ENCODE results near the gene PDZRN4.
"Not testable (repeated sequence)": the region's sequence is repeated elsewhere in the genome, so short reads cannot be mapped to it uniquely, and the experiment has no call there.

Gene PDZRN4

DNA sequence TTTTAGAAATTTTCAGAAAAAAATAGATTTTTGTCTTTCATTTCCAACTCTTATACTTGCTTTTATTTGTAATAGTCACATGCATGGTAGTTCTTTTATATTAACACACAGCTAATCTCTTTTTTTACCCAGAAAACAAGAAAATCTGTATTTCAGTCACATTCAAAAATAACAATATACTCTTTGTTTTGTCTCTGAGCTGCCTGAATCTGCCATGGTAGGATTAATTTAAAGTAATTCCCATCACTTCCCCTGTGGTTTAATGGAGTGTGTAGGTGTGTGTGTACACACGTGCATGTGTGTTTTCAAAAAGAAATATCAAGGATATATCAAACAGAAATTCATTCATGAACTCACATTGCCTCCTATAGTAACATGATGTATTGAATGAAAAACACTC lies 42.6 kb downstream of the PDZRN4 start:
- Histone ChIP-seq H3K4me1 (ENCODE audit: insufficient read depth, low read length) (no peaks in the 10 kb centered on the region), H3K36me3 (ENCODE audit: insufficient read depth, low read length) (no peaks in the 10 kb centered on the region), H3K9ac (ENCODE audit: low read depth, low read length) (no peak overlapping the region), H3K9me3 (ENCODE audit: control insufficient read depth, insufficient read depth, low read length) (no peaks in the 10 kb centered on the region)

DNA sequence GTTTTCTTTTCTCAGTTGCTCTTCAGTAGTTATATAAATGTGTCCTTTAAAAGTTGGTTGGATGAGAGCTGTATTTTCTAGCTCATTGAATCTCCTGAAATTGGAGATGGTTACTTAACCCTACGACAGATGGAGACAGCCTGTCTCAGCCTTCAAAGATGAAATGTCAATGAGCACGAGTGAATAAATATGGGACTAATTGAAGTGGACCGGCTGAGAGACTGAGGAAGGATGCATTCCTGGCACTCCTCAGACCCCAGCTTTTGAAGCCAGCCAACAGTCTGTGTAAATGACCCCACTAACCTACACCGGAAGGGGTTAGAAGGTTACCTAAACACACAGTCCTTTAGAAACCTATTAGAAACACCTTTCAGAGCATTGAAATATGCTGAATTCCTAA lies 46.6 kb downstream of the PDZRN4 start:
- Histone ChIP-seq H3K9ac (ENCODE audit: low read depth, low read length) (no peak overlapping the region), H3K9me3 (ENCODE audit: control insufficient read depth, insufficient read depth, low read length) (no peaks in the 10 kb centered on the region), H3K36me3 (ENCODE audit: insufficient read depth, low read length) (no peaks in the 10 kb centered on the region), H3K4me1 (ENCODE audit: insufficient read depth, low read length) (no peaks in the 10 kb centered on the region)

DNA sequence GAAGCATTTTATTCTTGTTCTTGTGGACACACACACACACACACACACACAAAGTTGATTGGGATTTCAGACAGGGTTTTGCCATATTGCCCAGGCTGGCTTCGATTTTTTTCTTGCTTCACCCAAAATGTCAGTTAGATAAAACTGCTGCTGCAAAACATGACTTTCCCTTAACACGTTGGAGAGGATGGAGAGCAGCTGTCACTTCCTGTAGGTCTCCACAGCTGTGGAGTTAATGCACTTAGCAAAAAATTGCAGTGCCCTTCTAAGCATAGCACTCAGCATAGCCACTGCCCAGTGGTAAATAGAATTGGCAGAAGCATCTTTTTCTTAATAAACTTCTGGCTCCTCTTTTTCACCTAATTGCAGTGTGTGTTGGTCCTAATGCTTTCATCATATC lies 54.5 kb downstream of the PDZRN4 start:
- Histone ChIP-seq H3K4me1 (ENCODE audit: insufficient read depth, low read length) (no peaks in the 10 kb centered on the region), H3K36me3 (ENCODE audit: insufficient read depth, low read length) (no peaks in the 10 kb centered on the region), H3K9me3 (ENCODE audit: control insufficient read depth, insufficient read depth, low read length) (no peaks in the 10 kb centered on the region), H3K9ac (ENCODE audit: low read depth, low read length) (no peak overlapping the region)

DNA sequence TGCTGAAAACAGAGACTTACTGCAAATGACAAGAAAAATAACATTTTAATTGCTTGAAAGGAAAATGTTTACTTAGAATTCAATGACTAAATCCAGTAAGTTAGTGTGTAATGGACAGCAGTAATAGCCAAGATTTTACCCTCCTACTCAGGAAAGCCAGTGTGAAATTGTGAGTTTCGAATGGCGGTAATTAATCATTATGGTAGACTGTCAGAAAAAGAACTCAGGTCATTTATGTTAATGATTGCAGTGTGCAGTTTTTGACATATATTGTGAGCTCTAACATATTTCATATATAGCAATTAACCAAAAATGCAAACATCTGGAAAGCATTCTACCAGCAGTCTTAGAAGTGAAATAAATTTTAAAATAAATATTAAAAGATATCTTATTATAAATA lies 60.3 kb downstream of the PDZRN4 start:
- Histone ChIP-seq H3K36me3 (ENCODE audit: insufficient read depth, low read length) (no peaks in the 10 kb centered on the region), H3K9ac (ENCODE audit: low read depth, low read length) (no peak overlapping the region), H3K9me3 (ENCODE audit: control insufficient read depth, insufficient read depth, low read length) (no peaks in the 10 kb centered on the region), H3K4me1 (ENCODE audit: insufficient read depth, low read length) (no peaks in the 10 kb centered on the region)

DNA sequence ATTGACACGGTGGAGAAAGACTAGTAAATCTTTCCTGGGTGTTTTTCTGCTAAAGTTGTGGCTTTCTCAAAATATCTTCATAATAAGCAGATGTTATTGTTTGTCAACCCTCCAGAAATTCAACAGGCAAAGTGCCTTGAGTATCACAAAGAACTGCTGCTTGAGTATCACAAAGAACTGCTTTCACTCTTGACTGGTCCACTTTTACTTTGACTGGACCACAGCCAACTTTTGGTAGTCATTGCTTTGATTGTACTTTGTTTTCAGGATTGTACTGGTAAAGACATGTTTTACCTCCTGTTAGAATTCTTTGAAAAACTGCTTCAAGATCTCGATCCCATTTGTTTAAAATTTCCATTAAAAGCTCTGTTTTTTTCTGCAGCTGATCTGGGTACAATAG lies 62.6 kb downstream of the PDZRN4 start:
- no peaks in the 10 kb centered on the region for H3K36me3 ChIP-seq (ENCODE audit: insufficient read depth, low read length)
- no peaks in the 10 kb centered on the region for H3K4me1 ChIP-seq (ENCODE audit: insufficient read depth, low read length)
- no peaks in the 10 kb centered on the region for H3K9me3 ChIP-seq (ENCODE audit: control insufficient read depth, insufficient read depth, low read length)
- H3K9ac ChIP-seq (ENCODE audit: low read depth, low read length), result no peak overlapping the region

DNA sequence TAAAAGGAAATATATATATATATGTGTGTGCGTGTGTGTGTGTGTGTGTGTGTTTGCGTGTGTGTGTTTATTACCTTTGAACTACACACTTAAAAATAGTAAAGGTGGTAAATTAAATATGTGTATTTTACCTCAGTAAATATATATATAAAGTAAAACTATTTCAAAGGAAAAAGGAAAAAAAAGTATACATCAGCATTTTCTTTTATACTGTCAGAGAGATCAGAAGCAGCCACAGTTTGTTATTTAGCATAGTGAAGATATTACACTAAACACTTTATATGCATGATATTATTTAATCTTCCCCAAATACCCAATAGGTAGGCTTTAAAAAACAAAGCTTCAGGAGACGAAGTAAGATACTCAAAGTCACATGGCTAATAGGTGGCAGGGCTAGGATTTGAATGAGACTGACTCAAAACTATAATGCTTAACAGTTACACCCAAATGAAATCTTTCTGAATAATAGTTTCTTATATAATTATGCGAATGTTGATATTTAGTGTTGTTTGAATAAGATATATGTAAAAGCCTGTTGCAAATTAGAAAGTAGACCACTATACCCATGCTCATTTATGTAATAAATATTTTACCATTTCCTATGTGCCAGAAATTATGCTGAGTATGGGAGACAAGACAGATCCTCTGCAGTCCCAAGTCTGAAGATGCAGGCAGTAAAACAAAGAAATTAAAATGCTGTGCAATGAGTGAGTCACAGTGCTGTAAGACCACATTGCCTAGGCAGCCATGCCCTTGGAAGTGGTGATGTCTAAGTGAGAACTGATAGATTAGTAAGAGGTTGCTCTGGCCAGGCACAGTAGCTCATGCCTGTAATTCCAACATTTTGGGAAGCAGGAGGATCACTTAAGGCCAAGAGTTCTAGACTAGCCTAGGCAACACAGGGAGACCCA lies 66.1 kb downstream of the PDZRN4 start:
- H3K9me3 ChIP-seq (ENCODE audit: control insufficient read depth, insufficient read depth, low read length), result no peaks in the 10 kb centered on the region
- H3K4me1 ChIP-seq (ENCODE audit: insufficient read depth, low read length), result no peaks in the 10 kb centered on the region
- no peak overlapping the region for H3K9ac ChIP-seq (ENCODE audit: low read depth, low read length)
- H3K36me3 ChIP-seq (ENCODE audit: insufficient read depth, low read length), result no peaks in the 10 kb centered on the region

DNA sequence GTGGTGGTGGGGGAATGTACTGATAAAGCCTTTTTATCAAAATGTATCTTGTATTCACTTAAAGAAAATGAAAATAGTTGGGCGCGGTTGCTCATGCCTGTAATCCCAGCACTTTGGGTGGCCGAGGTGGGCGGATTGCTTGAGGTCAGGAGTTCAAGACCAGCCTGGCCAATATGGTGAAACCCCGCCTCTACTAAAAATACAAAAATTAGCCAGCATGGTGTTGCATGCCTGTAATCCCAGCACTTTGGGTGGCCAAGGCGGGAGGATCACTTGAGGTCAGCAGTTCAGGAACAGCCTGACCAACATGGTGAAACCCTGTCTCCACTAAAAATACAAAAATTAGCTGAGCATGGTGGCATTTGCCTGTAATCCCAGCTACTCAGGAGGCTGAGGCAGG lies 75.1 kb downstream of the PDZRN4 start:
- H3K4me1 ChIP-seq (ENCODE audit: insufficient read depth, low read length); H3K9me3 ChIP-seq (ENCODE audit: control insufficient read depth, insufficient read depth, low read length): not testable (repeated sequence)

DNA sequence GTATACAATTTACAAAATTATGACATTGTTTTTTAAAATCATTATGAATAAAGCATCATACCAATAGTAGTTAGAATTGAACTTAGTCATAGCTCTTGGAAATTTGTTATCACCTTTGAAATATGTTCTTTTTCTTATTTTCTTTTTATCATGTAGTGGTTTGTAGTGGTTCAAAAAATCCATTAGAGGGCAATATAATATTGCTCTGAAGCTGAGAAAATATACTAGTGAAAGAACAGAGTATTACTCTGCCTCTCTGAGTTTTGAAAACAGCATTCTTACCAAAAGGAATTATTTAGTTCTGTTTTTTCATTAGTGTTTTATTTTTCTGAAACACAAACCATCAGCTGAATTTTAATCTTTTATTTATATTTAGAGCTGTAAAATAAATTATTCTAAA lies 76.2 kb downstream of the PDZRN4 start:
- Histone ChIP-seq H3K36me3 (ENCODE audit: insufficient read depth, low read length) (no peaks in the 10 kb centered on the region), H3K4me1 (ENCODE audit: insufficient read depth, low read length) (no peaks in the 10 kb centered on the region), H3K9ac (ENCODE audit: low read depth, low read length) (no peak overlapping the region), H3K9me3 (ENCODE audit: control insufficient read depth, insufficient read depth, low read length) (no peaks in the 10 kb centered on the region)

More for the DNA sequence above, 75.1 kb downstream of the PDZRN4 start:
- H3K36me3 ChIP-seq (ENCODE audit: insufficient read depth, low read length); H3K9ac ChIP-seq (ENCODE audit: low read depth, low read length): not testable (repeated sequence)

DNA sequence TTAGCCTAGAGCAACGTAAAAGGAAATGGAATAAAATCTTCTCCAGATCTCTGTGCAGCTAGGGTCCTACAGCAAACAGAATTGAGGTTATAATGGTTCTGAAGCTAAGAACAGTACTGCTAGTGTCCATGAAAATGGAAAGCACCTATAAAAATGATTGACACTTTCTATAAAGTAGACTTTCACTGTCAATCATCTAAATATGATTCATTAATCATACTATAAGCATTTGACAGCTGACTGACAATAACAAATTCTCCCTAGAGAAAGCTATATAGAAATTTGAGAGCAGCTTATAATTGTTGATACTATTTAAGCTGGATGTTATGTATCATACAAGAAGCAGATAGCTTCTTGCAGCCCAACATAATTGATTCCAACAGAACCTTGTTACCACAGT lies 80.9 kb downstream of the PDZRN4 start:
- Histone ChIP-seq H3K9me3 (ENCODE audit: control insufficient read depth, insufficient read depth, low read length) (no peaks in the 10 kb centered on the region), H3K4me1 (ENCODE audit: insufficient read depth, low read length) (no peaks in the 10 kb centered on the region), H3K36me3 (ENCODE audit: insufficient read depth, low read length) (no peaks in the 10 kb centered on the region), H3K9ac (ENCODE audit: low read depth, low read length) (no peak overlapping the region)

DNA sequence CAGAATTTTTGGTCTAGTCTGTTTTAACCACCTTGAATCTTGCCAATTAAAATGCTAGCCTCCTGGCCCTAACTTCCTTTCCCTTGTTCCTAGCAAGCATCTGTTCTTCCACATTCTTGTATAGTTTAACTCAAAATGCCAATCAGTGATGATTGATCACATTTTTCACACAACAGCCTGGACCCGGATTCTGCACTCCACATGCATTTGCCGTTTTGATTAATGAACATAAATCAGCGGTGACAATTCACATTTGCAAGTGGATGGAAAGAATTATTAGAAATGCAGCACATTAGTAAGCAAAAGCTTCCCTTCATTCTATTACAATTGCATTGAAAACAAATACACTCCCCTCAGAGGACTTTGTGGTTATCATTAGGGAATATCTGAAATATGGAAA lies 83.4 kb downstream of the PDZRN4 start:
- no peak overlapping the region for H3K9ac ChIP-seq (ENCODE audit: low read depth, low read length)
- H3K4me1 ChIP-seq (ENCODE audit: insufficient read depth, low read length), result no peaks in the 10 kb centered on the region

DNA sequence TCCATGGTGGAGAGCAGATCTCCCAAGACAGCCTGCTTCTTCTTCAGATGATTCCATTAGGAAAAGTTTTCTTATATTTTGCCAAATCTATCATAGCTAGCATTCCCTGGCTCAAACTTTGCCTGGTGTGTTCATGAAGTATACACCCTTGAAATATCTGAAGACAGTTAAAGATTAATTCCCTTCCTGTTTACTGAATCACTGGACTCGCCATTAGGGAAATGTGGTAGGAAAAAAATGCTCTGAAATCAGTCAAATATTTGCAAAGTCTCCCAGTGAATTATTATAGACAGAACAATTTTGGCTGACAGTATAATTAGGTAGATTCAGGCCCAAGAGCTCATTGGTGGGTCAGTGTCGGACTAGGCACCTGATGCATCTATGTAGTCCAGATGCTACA lies 86.5 kb downstream of the PDZRN4 start:
- Histone ChIP-seq H3K4me1 (ENCODE audit: insufficient read depth, low read length) (no peaks in the 10 kb centered on the region), H3K9ac (ENCODE audit: low read depth, low read length) (no peak overlapping the region), H3K36me3 (ENCODE audit: insufficient read depth, low read length) (no peaks in the 10 kb centered on the region), H3K9me3 (ENCODE audit: control insufficient read depth, insufficient read depth, low read length) (no peaks in the 10 kb centered on the region)

More for the DNA sequence above, 83.4 kb downstream of the PDZRN4 start:
- Histone ChIP-seq H3K9me3 (ENCODE audit: control insufficient read depth, insufficient read depth, low read length) (no peaks in the 10 kb centered on the region), H3K36me3 (ENCODE audit: insufficient read depth, low read length) (no peaks in the 10 kb centered on the region)

DNA sequence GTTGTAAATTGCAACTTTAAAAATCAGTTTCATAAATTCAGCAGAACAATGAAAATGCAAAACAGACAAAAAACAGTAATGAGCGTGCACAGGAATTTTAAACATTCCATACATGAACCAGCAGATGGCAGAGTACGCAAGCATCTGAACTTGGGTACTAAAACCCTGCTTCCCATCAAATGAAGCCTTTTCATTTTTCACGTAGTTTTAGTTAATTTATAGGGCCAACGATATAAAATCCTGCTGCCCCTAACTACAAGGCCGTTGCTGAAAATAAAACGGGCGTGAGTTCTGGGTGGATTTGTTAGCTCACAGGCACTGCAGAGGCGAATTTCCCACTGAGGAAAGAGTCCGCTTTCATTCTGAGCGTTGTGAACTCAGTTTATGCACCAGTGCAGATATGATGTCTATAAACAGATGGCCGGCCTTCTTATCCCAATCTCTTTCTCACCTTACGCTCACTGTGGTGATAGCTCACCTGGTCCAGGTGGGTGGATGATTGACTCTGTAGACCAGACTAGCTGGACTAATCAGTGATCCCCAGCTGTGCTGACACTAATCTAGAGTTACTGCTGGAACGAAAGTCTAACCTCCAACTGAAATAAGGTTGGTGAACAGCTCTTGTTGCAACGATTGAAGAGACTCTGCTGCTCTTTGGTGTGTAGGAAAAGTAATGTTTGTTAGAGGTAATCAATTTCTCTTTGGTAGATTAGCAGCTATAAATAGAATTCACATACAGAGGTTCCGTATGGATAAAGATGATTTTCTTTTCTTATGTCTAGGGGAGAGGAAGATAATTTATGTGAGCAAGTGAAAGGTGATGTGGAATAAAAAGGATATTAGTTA lies 89.2 kb downstream of the PDZRN4 start:
- H3K9me3 ChIP-seq (ENCODE audit: control insufficient read depth, insufficient read depth, low read length), result no peaks in the 10 kb centered on the region
- H3K9ac ChIP-seq (ENCODE audit: low read depth, low read length), result no peak overlapping the region
- H3K4me1 ChIP-seq (ENCODE audit: insufficient read depth, low read length), result no peaks in the 10 kb centered on the region
- H3K36me3 ChIP-seq (ENCODE audit: insufficient read depth, low read length), result no peaks in the 10 kb centered on the region

DNA sequence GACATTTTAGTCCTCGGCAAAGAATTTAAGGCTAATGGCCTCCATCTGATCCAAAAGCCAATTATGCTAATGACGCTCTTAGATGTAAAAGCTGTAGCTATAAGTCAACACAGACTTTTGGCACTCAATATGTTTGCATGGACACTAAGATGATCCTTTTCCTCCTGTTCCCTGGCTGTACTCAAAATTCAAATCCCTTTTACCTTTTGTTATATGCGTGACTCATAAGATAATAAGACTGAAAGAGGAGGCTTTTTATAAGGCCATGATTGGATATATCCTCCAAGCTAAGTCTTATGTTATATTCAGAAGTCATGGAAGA lies 89.8 kb downstream of the PDZRN4 start:
- H3K36me3 ChIP-seq (ENCODE audit: insufficient read depth, low read length), result no peaks in the 10 kb centered on the region
- H3K4me1 ChIP-seq (ENCODE audit: insufficient read depth, low read length), result no peaks in the 10 kb centered on the region
- no peaks in the 10 kb centered on the region for H3K9me3 ChIP-seq (ENCODE audit: control insufficient read depth, insufficient read depth, low read length)
- H3K9ac ChIP-seq (ENCODE audit: low read depth, low read length), result no peak overlapping the region

DNA sequence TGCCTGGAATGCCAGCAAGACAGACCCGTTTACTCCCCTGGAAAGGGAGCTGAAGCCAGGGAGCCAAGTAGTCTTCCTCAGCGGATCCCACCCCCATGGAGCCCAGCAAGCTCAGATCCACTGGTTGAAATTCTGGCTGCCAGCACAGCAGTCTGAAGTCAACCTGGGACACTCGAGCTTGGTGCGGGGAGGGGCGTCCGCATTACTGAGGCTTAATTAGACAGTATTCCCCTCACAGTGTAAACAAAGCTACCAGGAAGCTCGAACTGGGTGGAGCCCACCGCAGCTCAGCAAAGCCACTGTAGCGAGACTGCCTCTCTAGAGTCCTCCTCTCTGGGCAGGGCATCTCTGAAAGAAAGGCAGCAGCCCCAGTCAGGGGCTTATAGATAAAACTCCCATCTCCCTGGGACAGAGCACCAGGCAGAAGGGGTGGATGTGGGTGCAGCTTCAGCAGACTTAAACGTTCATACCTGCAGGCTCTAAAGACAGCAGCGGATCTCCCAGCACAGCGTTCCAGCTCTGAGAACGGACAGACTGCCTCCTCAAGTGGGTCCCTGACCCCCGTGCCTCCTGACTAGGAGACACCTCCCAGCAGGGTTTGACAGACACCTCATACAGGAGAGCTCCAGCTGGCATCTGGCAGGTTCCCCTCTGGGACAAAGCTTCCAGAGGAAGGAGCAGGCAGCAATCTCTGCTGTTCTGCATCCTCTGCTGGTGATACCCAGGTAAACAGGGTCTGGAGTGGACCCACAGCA lies 92.4 kb downstream of the PDZRN4 start:
- H3K4me1 ChIP-seq (ENCODE audit: insufficient read depth, low read length); H3K36me3 ChIP-seq (ENCODE audit: insufficient read depth, low read length); H3K9me3 ChIP-seq (ENCODE audit: control insufficient read depth, insufficient read depth, low read length); H3K9ac ChIP-seq (ENCODE audit: low read depth, low read length): not testable (repeated sequence)

Measured in ES-I3 (cell line).